K562 (cell line): Measurements from ENCODE around the gene CNTD1. TPM values are rescaled to one million over a fixed set of nuclear protein-coding genes. Genes with fewer than 3 reads are reported as not detected.
A peak's percentile ranks its signal among the peaks of the same experiment; 100 is the strongest.

ENCODE experiments used
- CCNT2 ChIP-seq: IDR thresholded peaks from 2 replicates; pipeline ENCODE4 v1.6.1; 2011; ENCODE audit warnings: borderline replicate concordance, low read depth, mild to moderate bottlenecking, moderate library complexity, mixed read lengths, low read length; ENCODE audit not compliant: insufficient read length; ENCODE audit errors: extremely low read depth
- HINFP ChIP-seq: fragments of 450-650 bp; conservative IDR thresholded peaks from 2 replicates; pipeline ENCODE4 v1.6.1; 2016; ENCODE audit warnings: missing genetic modification characterization, low read depth, mild to moderate bottlenecking, control low read depth, missing compliant biosample characterization
- L3MBTL2 ChIP-seq: fragments of 450-650 bp; IDR thresholded peaks from 2 replicates; pipeline ENCODE4 v1.6.1; 2016; ENCODE audit warnings: mild to moderate bottlenecking, moderate library complexity
- NELFE ChIP-seq: IDR thresholded peaks from 2 replicates; pipeline ENCODE4 v1.6.1; 2011; ENCODE audit warnings: mild to moderate bottlenecking; ENCODE audit not compliant: insufficient read depth, insufficient read length
- POLR2A ChIP-seq: fragments of 450-650 bp; conservative IDR thresholded peaks from 2 replicates; pipeline ENCODE4 v1.6.1; 2016
- SMARCA5 ChIP-seq: fragments of 450-650 bp; IDR thresholded peaks from 2 replicates; pipeline ENCODE4 v1.6.1; 2016
- SNRNP70 ChIP-seq: fragments of 200-400 bp; formaldehyde crosslinking; optimal IDR thresholded peaks from 2 replicates; pipeline ENCODE3; 2017; ENCODE audit warnings: low read depth, low read length
- ZBTB34 ChIP-seq: fragments of 250-450 bp; sonication (Bioruptor Pico); IDR thresholded peaks from 2 replicates; pipeline ENCODE4 v1.8.0; 2021; ENCODE audit warnings: mild to moderate bottlenecking, moderate library complexity
- ZNF3 ChIP-seq: fragments of 250-450 bp; sonication (Bioruptor Pico); IDR thresholded peaks from 2 replicates; pipeline ENCODE4 v1.5.0; 2021; ENCODE audit warnings: mild to moderate bottlenecking, moderate library complexity
- ZNF407 ChIP-seq: fragments of 450-650 bp; IDR thresholded peaks from 2 replicates; pipeline ENCODE4 v1.6.1; 2016; ENCODE audit warnings: low read depth
- ZNF655 ChIP-seq: fragments of 250-450 bp; sonication (Bioruptor Pico); IDR thresholded peaks from 2 replicates; pipeline ENCODE4 v1.5.0; 2021
- ZZZ3 ChIP-seq: fragments of 450-650 bp; IDR thresholded peaks from 2 replicates; pipeline ENCODE4 v1.6.1; 2016; ENCODE audit warnings: antibody characterized with exemption, mild to moderate bottlenecking, moderate library complexity
- polyA plus RNA-seq, 8 experiments: library from polyadenylated mRNA; depleted of rRNA in 4 of 8; stranded (reverse) in 5 of 8; unstranded in 3 of 8; fragments of >200 nt; fragmentation: Nextera tagmentation in 2 of 8; fragmentation: Illumina TruSeq in 1 of 8; extraction: Ambion mirVana in 2 of 8; extraction: Trizol in 1 of 8; gene quantifications; 2 replicates each; pipeline versions ENCODE4 v1.2.1 to v1.2.3, GENCODE V29; 2011 to 2014; ENCODE audit warnings: inconsistent platforms in 1 of 8, missing spikeins in 1 of 8
- total RNA-seq, 7 experiments: library from RNA; depleted of rRNA in 6 of 7; stranded (reverse); fragments of >200 nt in 6 of 7; fragmentation: Illumina TruSeq in 2 of 7; extraction: Trizol in 2 of 7; gene quantifications; 2 replicates each; pipeline versions ENCODE4 v1.2.1 to v1.2.3, GENCODE V29; 2011 to 2021; ENCODE audit warnings: low replicate concordance in 1 of 7
- TF ChIP-seq, protein P1 (sequence below): sonication (generic); formaldehyde crosslinking; IDR thresholded peaks from 2 replicates; pipeline ENCODE4 v1.8.1; 2022; ENCODE audit warnings: missing genetic modification reagents

CNTD1 gene
- total and polyA plus RNA-seq, 9 of the 15 experiments (the other 6 are each of a cell fraction or from before 2014, with no cell fraction given), result 0.12 to 0.86 (median 0.41) TPM; not detected in 1

DNA sequence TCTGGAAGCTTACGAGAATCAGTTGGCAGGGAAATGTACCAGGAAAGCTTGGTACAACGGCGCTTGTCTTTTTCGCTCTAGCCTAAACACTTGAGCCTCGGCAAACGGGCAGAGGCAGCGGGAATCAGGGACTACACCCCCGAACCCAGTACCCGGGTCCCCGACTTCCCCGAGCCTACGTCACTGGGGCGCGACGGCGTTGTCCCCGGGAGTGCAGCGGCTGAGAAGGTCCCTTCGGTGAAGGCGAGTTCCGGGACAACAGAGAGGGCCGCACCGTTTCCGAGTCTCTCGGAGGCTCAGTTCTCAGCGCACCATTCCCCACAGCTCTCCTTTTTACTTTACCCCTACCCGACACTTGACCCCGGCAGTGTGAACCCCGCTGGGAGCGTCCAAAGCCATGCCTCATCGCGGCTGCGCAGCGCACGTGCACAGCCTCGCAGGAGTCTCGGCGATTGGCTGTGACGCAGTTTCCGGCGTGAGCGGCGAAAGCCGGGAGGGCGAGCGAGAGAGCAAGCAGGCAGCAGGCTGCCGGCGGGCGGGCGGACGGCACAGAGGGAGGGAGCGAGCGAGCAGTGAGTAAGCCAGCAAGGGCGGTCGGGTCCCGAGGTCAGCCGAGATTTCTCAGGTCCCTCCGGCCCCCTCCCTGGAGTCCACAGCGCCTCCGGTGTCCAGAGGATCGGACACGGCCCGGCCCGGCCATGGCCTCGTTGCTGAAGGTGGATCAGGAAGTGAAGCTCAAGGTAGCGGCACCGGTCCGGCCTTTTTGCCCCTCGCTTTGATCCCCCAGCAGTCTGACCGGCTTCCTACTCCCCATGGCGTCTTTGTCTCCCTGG, 34.5 kb downstream of the CNTD1 start, which contains the start of gene PSME3 (continued):
- no peak for TF ChIP-seq HINFP (tag)
- no peak; the same call in 1 of the 2 replicates for TF ChIP-seq ZZZ3
- no peak for TF ChIP-seq ZBTB34 (CRISPR knock-in tag)
- TF ChIP-seq SNRNP70, result no peak
- no peak for TF ChIP-seq ZNF655 (CRISPR knock-in tag)
- peak; percentile 92 for TF ChIP-seq L3MBTL2
- TF ChIP-seq POLR2A, result peak; percentile 96
- no peak for TF ChIP-seq SMARCA5
- TF ChIP-seq ZNF407, result 0 out of 2 replicates have a peak, but pooled peaks have one; percentile 9
- peak; percentile 65 for TF ChIP-seq CCNT2
- TF ChIP-seq NELFE, result no peak
- TF ChIP-seq ZNF3, result no peak
- TF ChIP-seq, protein P1, sequence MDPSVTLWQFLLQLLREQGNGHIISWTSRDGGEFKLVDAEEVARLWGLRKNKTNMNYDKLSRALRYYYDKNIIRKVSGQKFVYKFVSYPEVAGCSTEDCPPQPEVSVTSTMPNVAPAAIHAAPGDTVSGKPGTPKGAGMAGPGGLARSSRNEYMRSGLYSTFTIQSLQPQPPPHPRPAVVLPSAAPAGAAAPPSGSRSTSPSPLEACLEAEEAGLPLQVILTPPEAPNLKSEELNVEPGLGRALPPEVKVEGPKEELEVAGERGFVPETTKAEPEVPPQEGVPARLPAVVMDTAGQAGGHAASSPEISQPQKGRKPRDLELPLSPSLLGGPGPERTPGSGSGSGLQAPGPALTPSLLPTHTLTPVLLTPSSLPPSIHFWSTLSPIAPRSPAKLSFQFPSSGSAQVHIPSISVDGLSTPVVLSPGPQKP, result no peak
